Activated CD4-positive, alpha-beta T cell treated with anti-CD3 and anti-CD28 coated beads, Interleukin-2, amount 50 U/mL, for 16 hours (primary cell): ENCODE results near the gene NEK4.

Source experiments
- DNase-seq: peaks from one replicate; pipeline ENCODE4 v3.0.0-alpha.2; 2020

The NEK4 gene

GRCh38 chr3:52792961-52793695 is 22.4 kb upstream of the NEK4 start:
- DNase-seq: no peak

GRCh38 chr3:52792413-52792812 is 21.7 kb upstream of the NEK4 start:
- no peak for DNase-seq

GRCh38 chr3:52791928-52792327 is 21.2 kb upstream of the NEK4 start:
- no peak for DNase-seq

- DNase-seq: no peak
These were observed 20.6 kb upstream of the NEK4 start for GRCh38 chr3:52791366-52791765.

GRCh38 chr3:52790741-52791140 is 20.0 kb upstream of the NEK4 start:
- DNase-seq: no peak

- no peak for DNase-seq
These were observed 19.6 kb upstream of the NEK4 start for GRCh38 chr3:52790337-52790736.

- no peak for DNase-seq
These were observed 19.0 kb upstream of the NEK4 start for GRCh38 chr3:52789746-52790040.

GRCh38 chr3:52788890-52789745 is 18.4 kb upstream of the NEK4 start:
- DNase-seq: no peak

GRCh38 chr3:52787672-52788625 is 17.2 kb upstream of the NEK4 start:
- no peak for DNase-seq

- no peak for DNase-seq
These were observed 16.5 kb upstream of the NEK4 start for GRCh38 chr3:52787246-52787645.

GRCh38 chr3:52786330-52787215 is 15.8 kb upstream of the NEK4 start:
- no peak for DNase-seq

GRCh38 chr3:52784931-52785590 is 14.3 kb upstream of the NEK4 start:
- DNase-seq: no peak

- DNase-seq: no peak
These were observed 13.4 kb upstream of the NEK4 start for GRCh38 chr3:52784021-52784621.

GRCh38 chr3:52783211-52783555 is 12.4 kb upstream of the NEK4 start:
- no peak for DNase-seq

- DNase-seq: no peak
These were observed 11.9 kb upstream of the NEK4 start for GRCh38 chr3:52782412-52783210.

- no peak for DNase-seq
These were observed 11.0 kb upstream of the NEK4 start for GRCh38 chr3:52781741-52782140.

- DNase-seq: no peak
These were observed 9.3 kb upstream of the NEK4 start for GRCh38 chr3:52779837-52780585.

GRCh38 chr3:52779011-52779836 is 8.5 kb upstream of the NEK4 start:
- no peak for DNase-seq
